ENCODE data around the gene KCNJ4.

The KCNJ4 gene

DNA sequence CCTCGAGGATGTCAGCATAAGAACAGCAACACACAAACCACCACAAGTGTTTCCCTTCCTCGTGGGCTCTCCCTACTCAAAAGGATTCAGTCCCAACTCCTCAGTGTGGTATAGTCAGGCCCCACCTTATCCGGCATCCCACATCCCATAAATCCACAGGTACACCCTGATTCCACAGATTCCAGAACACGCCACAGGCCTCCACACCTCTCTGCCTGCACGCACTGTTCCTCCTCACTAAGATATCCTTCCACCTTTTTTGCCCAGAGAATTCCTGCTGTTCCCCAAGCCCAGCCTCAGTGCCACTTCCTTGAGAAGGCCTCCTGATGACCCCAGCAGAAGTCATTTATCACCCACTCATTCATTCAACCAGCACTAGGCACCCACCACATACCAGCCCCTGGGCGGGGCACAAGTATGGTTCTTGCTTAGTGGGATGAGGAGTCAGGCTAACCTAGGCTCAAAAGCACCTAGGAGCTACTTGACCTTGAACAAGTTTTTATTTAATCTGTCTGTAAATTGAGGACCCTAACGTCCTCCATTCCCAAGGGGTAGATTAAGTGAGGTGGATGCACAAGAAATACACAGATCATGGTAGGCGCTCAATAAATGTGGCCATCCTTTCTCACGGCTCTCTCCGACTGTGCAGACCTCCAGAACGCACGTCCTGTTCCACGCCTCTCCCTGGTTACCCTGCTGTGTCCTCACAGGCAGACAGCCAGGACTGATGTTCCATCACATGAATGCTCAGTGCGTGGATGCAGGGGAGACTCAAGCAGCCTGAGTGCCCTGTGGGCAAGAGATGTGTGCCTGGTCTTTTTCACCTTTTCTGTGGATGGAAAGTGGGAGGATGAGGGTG is 2.1 kb upstream of the KCNJ4 start:
- no peak for FAIRE-seq
- TF ChIP-seq, protein P1, sequence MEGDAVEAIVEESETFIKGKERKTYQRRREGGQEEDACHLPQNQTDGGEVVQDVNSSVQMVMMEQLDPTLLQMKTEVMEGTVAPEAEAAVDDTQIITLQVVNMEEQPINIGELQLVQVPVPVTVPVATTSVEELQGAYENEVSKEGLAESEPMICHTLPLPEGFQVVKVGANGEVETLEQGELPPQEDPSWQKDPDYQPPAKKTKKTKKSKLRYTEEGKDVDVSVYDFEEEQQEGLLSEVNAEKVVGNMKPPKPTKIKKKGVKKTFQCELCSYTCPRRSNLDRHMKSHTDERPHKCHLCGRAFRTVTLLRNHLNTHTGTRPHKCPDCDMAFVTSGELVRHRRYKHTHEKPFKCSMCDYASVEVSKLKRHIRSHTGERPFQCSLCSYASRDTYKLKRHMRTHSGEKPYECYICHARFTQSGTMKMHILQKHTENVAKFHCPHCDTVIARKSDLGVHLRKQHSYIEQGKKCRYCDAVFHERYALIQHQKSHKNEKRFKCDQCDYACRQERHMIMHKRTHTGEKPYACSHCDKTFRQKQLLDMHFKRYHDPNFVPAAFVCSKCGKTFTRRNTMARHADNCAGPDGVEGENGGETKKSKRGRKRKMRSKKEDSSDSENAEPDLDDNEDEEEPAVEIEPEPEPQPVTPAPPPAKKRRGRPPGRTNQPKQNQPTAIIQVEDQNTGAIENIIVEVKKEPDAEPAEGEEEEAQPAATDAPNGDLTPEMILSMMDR (IDR thresholded peaks at IDR 0.05; ENCODE audit: insufficient read depth, missing control alignments): no peak
- DNase-seq (ENCODE audit: insufficient read length, low spot score): no peak

DNA sequence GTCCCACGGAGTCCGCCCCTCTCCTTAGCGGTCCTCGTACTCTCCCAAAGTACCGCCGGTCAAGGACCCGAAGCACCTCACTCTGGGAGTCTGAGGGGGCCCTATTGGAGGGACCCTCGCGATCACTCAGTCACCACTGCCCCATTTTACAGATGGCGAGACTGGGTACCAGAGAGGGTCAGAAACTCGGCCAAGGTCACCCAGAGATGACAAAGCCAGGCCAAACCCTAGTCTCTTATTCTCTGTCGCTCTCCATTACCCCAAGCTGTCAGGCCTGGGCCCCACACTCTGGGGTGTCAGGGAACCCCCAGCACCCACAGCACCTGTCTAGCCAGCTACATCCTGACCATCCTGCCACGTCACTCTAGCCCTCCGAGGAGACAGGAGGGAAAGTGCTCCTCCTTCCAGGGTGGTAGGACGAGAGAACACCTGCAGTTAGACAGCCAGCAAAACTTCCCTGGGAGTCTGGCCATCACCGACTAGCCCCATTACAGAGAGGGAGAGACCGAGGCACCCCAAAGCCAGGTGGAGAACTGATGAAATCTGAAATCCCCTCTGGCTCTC is 1.4 kb upstream of the KCNJ4 start:
- DNase-seq (ENCODE audit: insufficient read length, low spot score): no peak
- TF ChIP-seq, protein P1 (IDR thresholded peaks at IDR 0.05; ENCODE audit: insufficient read depth, missing control alignments): no peak
- FAIRE-seq: no peak

DNA sequence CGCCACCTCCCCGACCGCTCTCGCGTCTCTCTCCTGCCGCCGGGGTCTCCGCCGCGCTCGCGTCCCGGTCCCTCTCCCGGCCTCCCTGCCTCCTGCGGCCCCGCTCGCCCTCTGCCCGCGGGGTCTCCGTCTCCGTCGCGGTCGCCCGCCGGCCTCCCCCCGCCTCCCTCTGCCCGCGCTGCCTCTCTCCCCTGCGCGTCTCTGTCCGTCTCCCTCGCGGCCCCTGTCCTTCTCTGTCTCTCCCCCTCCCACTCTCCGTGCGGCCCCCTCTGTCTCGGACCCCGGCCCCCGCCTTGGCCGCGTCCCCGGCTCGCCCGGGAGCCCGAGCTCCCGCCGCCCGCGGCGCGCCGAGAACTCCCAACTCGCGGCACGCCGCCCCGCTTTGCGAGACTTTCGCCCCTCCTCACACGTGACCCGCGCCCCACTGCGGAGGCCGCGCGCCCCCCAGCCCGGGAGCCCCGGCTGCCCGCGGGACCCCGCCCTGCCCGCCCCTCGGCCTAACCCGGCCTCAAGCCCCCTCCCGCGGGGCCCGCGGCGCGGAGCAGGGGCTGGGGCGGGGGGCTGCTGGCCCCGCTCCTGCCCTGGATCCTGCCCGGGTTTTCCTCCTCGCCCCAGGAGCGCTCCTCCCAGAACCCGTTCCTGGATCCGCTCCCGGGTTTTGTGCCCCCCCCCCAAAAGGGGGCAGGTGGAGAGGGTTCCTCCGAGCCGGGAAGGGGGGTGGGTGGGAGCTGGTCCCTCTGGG is 702 bp upstream of the KCNJ4 start:
- FAIRE-seq: no peak
- DNase-seq (ENCODE audit: insufficient read length, low spot score): no peak
- TF ChIP-seq, protein P1 (IDR thresholded peaks at IDR 0.05; ENCODE audit: insufficient read depth, missing control alignments): no peak

DNA sequence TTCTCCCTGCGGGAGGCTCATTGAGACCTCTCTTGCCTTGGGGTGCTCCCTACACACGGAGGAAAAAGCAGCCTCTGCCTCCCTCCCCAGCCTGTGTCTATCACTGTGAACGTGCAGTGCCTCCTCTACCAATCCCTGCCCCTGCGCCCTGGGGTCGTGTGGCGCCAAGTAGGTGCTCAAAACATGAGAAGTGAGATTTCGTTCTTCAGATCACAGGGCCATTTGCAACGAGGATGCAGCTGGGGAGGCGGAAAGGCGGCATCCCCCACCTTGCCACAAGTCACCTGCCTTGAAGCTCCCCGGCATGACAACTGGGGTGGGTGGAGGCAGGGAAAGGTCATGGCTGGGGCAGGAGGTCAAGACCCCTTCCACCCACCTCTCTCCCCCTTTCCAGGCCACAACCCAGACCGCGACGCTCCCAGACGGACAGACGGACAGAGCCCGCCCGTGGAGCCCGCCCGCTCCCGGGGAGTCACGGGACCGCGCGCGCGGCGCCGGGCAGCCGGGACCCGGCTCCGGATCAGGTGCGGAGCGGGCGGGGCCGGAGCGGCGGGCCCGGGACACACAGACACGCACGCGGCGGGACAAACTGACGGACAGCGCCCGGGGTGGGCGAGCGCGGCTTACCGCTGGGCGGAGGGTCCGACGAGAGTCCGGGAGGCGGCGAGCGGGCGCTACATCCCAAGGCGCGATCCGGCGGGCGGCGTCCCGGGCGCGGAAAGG is 485 bp downstream of the KCNJ4 start:
- TF ChIP-seq, protein P1 (IDR thresholded peaks at IDR 0.05; ENCODE audit: insufficient read depth, missing control alignments): no peak
- no peak for FAIRE-seq
- no peak for DNase-seq (ENCODE audit: insufficient read length, low spot score)

DNA sequence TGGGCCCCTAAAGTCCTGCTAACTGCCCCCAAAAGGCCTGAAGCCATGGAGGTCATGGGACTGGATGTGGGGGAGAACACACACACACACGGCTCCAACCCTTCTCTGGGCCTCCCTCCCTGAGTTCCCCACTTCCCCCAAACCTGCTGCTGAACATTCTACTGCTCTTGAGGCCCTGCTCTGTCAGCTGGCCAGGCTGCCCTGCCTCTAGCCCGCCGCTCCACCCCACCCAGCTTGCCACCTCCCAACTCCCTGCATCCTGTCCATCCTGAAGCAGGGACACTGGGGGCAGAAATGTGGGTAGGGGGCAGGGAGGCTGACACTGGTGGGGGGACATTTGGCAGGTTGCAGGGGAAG is 1.0 kb downstream of the KCNJ4 start:
- TF ChIP-seq, protein P1 (IDR thresholded peaks at IDR 0.05; ENCODE audit: insufficient read depth, missing control alignments): no peak
- FAIRE-seq: no peak

DNA sequence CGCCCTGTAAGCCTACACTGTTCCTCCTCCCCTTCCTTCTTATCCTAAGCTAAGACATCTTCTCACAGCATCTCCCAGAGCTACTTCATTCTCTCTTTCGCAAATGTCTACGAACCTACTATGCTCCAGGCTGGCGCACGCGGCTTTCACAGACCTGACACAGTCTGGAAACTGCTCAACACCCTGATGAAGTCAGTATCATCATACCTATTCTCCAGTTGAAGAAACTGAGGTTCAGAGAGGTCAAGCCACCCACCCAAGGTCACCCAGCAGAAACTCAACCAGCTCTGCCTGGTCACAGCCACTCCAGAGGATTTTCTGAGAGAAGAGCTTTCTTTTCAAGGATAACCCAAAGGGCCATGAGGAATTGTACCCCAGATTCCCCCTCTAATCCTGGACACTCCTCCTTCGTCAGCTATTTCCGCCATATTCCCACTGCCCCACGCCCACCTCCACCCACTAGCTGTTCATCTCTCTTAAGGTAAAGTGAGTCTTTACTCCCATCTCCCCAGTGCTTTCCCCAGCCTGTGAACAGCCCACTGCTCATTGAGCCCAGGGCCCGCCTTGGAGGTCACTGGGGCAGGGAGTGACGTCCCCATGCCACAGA is 1.8 kb downstream of the KCNJ4 start:
- FAIRE-seq (no peak), DNase-seq (ENCODE audit: insufficient read length, low spot score) (no peak)
- TF ChIP-seq, protein P1 (IDR thresholded peaks at IDR 0.05; ENCODE audit: insufficient read depth, missing control alignments): no peak

More for the DNA sequence above, 1.0 kb downstream of the KCNJ4 start:
- DNase-seq (ENCODE audit: insufficient read length, low spot score): no peak
